SIG-M5 treated with dmso at 0.1 percent for 504 hours (cell line): ENCODE data around the gene NHLRC3.
A peak's percentile ranks its signal among the peaks of the same experiment; 100 is the strongest.
"Not testable (repeated sequence)": the region's sequence is repeated elsewhere in the genome, so short reads cannot be mapped to it uniquely, and the experiment has no call there.

Experiments used
- DNase-seq: peaks from one replicate; lab custom pipeline; 2025; ENCODE audit not compliant: unreplicated experiment; lab: John Stamatoyannopoulos, UW

NHLRC3 gene

GRCh38 chr13:39037880-39038568, at the start of gene NHLRC3, which contains the start of gene PROSER1:
Gene NHLRC3 (plus strand): TSS chr13:39038456. CDS start chr13:39038640, 184 bp downstream.
Gene PROSER1 (minus strand): TSS chr13:39038089. CDS start chr13:39037242, 847 bp downstream.
- DNase-seq: peak; percentile 93

GRCh38 chr13:38990693-38991092, 47.6 kb upstream of the NHLRC3 start, which contains the start of gene STOML3:
Gene STOML3 (minus strand): TSS chr13:38990831. CDS start chr13:38990721, 110 bp downstream.
- DNase-seq: no peak

GRCh38 chr13:38993381-38993780, 44.9 kb upstream of the NHLRC3 start:
- no peak for DNase-seq

GRCh38 chr13:38998739-38999138, 39.5 kb upstream of the NHLRC3 start:
- no peak for DNase-seq

- DNase-seq: not testable (repeated sequence)
These were observed 31.7 kb upstream of the NHLRC3 start for GRCh38 chr13:39006371-39007111.

GRCh38 chr13:39012608-39013007, 25.6 kb upstream of the NHLRC3 start:
- no peak for DNase-seq

- DNase-seq: no peak
These were observed 24.8 kb upstream of the NHLRC3 start for GRCh38 chr13:39013462-39013861.

- DNase-seq: no peak
These were observed 22.2 kb upstream of the NHLRC3 start for GRCh38 chr13:39016087-39016486.

GRCh38 chr13:39016787-39017186, 21.5 kb upstream of the NHLRC3 start:
- DNase-seq: peak; percentile 35

GRCh38 chr13:39020853-39021462, 17.3 kb upstream of the NHLRC3 start:
- DNase-seq: no peak

- DNase-seq: no peak
These were observed 14.9 kb upstream of the NHLRC3 start for GRCh38 chr13:39023316-39023715.

GRCh38 chr13:39023761-39024160, 14.5 kb upstream of the NHLRC3 start:
- peak; percentile 38 for DNase-seq

GRCh38 chr13:39025433-39025839, 12.8 kb upstream of the NHLRC3 start:
- DNase-seq: no peak

GRCh38 chr13:39032150-39032549, 6.1 kb upstream of the NHLRC3 start:
- DNase-seq: no peak

GRCh38 chr13:39034085-39034484, 4.2 kb upstream of the NHLRC3 start:
- DNase-seq: no peak

- no peak for DNase-seq
These were observed 3.1 kb upstream of the NHLRC3 start for GRCh38 chr13:39035204-39035603.

GRCh38 chr13:39035799-39036198, 2.5 kb upstream of the NHLRC3 start:
- peak; percentile 6 for DNase-seq

- DNase-seq: peak; percentile 26
These were observed 2.0 kb upstream of the NHLRC3 start for GRCh38 chr13:39036212-39036611.

GRCh38 chr13:39037410-39037879, 811 bp upstream of the NHLRC3 start:
- peak; percentile 36 for DNase-seq

- DNase-seq: peak; percentile 70
These were observed 344 bp downstream of the NHLRC3 start for GRCh38 chr13:39038569-39039030.

GRCh38 chr13:39039041-39039440, 785 bp downstream of the NHLRC3 start:
- DNase-seq: peak; percentile 52
